T-helper 2 cell treated with Interferon-gamma antibody and Interleukin-4, amounts not matched to agents 5 μg/mL and 100 μg/mL, for 36 hours (primary cell): ENCODE measurements around the gene ACD.

Source experiments
- DNase-seq: peaks from one replicate; pipeline ENCODE4 v3.0.0; 2021; ENCODE audit warnings: low spot score
- H3K27ac Mint-ChIP-seq: one replicate; pipeline ENCODE4 v1.8.0; 2021; ENCODE audit warnings: mild to moderate bottlenecking, mixed read lengths
- H3K27me3 Mint-ChIP-seq: one replicate; pipeline ENCODE4 v1.8.0; 2021; ENCODE audit warnings: low read depth, mixed read lengths
- H3K36me3 Mint-ChIP-seq: one replicate; pipeline ENCODE4 v1.8.0; 2021; ENCODE audit warnings: low read depth, mixed read lengths
- H3K4me1 Mint-ChIP-seq: one replicate; pipeline ENCODE4 v1.8.0; 2021; ENCODE audit warnings: low read depth, mixed read lengths
- H3K4me3 Mint-ChIP-seq: one replicate; pipeline ENCODE4 v1.8.0; 2022; ENCODE audit warnings: mild to moderate bottlenecking, moderate library complexity, mixed read lengths
- H3K9me3 Mint-ChIP-seq: one replicate; pipeline ENCODE4 v1.8.0; 2021; ENCODE audit warnings: mixed read lengths

The ACD gene

GRCh38 chr16:67672306-67672705, 12.2 kb upstream of the ACD start:
- Mint-ChIP-seq H3K4me3 (no peak overlapping the region), H3K27ac (no peak overlapping the region), H3K9me3 (no peaks in the 10 kb centered on the region), H3K4me1 (peaks cover 2% of the 10 kb centered on the region), H3K36me3 (no peaks in the 10 kb centered on the region), H3K27me3 (no peaks in the 10 kb centered on the region)
- DNase-seq: no peak

- Mint-ChIP-seq H3K9me3 (no peaks in the 10 kb centered on the region), H3K27me3 (no peaks in the 10 kb centered on the region), H3K4me1 (peaks cover 7% of the 10 kb centered on the region), H3K36me3 (no peaks in the 10 kb centered on the region), H3K4me3 (no peak overlapping the region), H3K27ac (no peak overlapping the region)
- no peak for DNase-seq
Measured at GRCh38 chr16:67669499-67670101, 9.5 kb upstream of the ACD start.

DNA sequence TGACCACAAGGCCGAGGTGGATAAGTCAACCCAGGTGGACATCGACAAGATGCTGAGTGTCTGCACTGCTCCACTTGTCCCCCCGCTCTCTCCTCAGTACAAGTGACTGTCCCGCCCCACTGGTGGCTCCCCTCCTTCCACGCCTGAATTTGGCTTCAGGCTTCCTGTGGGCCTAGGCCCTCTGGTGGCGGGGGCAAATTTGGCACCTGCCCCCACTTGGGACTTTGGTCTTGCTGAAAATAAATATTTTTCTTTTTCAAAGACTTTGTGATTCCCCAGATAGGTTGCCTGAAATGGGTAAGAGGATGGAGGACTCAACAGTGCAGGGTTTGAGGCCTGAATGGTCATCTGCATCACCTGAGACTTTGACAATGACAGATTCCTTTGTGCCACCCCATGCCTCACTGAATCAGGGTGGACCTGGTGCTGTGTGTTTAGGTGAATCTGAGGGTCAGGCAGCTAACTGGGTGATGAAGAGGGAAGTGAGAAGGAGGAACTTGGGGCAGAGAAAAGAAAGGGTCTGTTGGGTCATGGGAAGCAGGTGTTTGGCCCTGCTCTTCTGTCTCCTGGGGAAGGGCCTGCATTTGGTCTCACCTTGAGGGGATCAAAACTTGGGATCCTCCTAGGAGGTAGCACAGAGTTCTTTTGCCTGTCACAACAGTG, 8.6 kb upstream of the ACD start:
- no peaks in the 10 kb centered on the region for H3K36me3 Mint-ChIP-seq
- no peak for DNase-seq
- no peak overlapping the region for H3K4me3 Mint-ChIP-seq
- no peaks in the 10 kb centered on the region for H3K27me3 Mint-ChIP-seq
- H3K27ac Mint-ChIP-seq: no peak overlapping the region
- H3K4me1 Mint-ChIP-seq: peaks cover 7% of the 10 kb centered on the region
- no peaks in the 10 kb centered on the region for H3K9me3 Mint-ChIP-seq

GRCh38 chr16:67667817-67668494, 7.9 kb upstream of the ACD start:
- Mint-ChIP-seq H3K36me3 (no peaks in the 10 kb centered on the region), H3K9me3 (no peaks in the 10 kb centered on the region), H3K27ac (peak overlapping the region; percentile 39), H3K27me3 (no peaks in the 10 kb centered on the region), H3K4me3 (peak overlapping the region; percentile 86), H3K4me1 (peaks cover 7% of the 10 kb centered on the region)
- peak; percentile 79 for DNase-seq

DNA sequence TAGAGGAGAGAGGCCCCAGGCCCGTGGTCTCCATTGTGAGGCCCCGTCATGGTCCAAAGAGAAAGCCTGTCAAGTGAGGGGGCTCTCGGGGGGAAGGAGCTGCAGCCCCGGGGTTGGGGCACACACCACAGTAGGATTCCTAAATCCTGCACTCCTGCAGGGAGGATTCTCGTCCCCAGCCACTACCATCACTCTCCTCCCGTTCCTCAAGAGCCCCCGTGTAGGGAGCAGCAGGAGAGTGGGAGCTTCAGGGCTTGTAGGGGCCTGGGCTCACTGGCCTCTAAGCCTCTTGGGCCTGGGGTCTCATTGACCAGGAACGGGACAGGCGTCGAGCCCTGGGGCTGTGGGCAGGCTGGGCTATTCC, 7.4 kb upstream of the ACD start:
- no peaks in the 10 kb centered on the region for H3K9me3 Mint-ChIP-seq

DNA sequence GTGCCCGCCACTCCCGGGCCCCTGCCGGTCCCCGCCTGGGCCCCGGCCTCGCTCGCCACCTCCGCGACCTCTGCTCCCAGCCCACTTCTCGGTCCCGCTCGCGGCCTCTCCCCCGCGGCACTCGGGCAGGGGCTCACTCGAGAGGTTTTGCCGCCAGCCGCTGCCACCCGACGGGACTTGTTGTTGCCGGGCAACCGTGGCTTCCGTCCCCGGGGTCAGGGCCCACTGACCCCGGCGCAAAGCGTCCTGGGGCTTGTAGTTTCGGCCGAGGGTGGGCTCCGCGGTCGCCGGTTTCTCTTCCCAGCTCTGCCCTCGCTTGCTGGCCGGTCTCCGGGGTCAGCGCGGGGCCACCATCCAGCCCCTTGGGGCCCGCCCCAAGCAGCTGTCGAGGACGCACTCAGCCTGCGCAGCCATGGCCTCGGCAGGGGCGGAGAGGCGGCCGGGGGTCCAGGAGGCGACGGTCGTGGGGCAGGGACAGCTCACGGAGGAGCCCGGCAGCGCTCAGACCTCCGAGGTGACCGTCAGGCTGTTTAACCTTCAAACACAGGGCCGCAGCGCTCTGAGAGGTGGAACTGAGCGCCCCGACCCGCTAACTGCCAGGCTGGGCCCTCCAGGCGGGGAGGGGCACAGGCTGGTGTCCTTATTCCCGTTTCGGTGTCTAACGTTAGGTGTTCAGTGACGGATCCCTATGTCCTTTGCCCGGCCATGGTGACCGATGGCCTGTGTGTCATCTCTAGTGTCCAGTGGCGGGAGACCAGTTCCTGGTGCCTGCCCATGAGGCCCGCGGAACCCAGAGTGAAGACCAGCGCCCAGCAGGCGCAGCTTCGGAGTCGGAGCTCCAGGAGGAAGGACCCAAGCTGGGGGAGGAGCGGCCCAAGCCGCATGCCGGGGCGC, 6.7 kb upstream of the ACD start, which contains the start of the genes C16orf86 and ENKD1:
Gene C16orf86, plus strand, starts transcription at position 256 of the 894 bp plus-strand sequence. Its CDS starts 157 bp downstream, at position 413.
Gene ENKD1, minus strand, starts transcription at position 192 of the 894 bp plus-strand sequence. CDS start 308 bp downstream, outside the sequence.
- no peaks in the 10 kb centered on the region for H3K27me3 Mint-ChIP-seq
- H3K27ac Mint-ChIP-seq: peak within 1 kb of the TSS; percentile 80
- peaks cover 7% of the 10 kb centered on the region for H3K4me1 Mint-ChIP-seq
- peak within 1 kb of the TSS; percentile 86 for H3K4me3 Mint-ChIP-seq
- DNase-seq: peak; percentile 73
- no peaks in the 10 kb centered on the region for H3K9me3 Mint-ChIP-seq
- no peaks in the 10 kb centered on the region for H3K36me3 Mint-ChIP-seq

More for the DNA sequence above, 7.4 kb upstream of the ACD start:
- Mint-ChIP-seq H3K36me3 (no peaks in the 10 kb centered on the region), H3K27me3 (no peaks in the 10 kb centered on the region), H3K4me1 (peaks cover 7% of the 10 kb centered on the region), H3K27ac (no peak overlapping the region), H3K4me3 (peak overlapping the region; percentile 86)
- no peak for DNase-seq

GRCh38 chr16:67666032-67666551, 6.0 kb upstream of the ACD start:
- Mint-ChIP-seq H3K27ac (no peak overlapping the region), H3K4me3 (peak overlapping the region; percentile 67), H3K9me3 (no peaks in the 10 kb centered on the region), H3K4me1 (peaks cover 7% of the 10 kb centered on the region), H3K36me3 (no peaks in the 10 kb centered on the region), H3K27me3 (no peaks in the 10 kb centered on the region)
- DNase-seq: no peak

DNA sequence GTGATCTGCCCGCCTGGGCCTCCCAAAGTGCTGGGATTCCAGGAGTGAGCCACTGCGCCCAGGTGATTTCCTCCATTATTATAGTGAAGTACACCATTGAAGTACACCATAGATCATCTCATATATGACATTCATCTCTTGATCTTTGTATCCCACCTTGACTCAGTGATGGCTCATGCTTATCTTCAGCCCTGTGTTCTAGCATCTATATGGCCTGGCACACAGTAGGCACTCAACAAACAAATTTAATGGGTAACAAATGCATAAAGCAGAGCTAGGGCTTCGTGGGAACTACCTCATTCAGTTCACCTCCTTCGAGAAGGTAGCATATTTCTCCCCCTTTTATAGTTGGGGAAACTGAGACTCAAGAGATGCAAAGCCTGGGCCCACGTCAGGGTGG, 5.5 kb upstream of the ACD start:
- Mint-ChIP-seq H3K36me3 (no peaks in the 10 kb centered on the region), H3K4me1 (peaks cover 7% of the 10 kb centered on the region)

DNA sequence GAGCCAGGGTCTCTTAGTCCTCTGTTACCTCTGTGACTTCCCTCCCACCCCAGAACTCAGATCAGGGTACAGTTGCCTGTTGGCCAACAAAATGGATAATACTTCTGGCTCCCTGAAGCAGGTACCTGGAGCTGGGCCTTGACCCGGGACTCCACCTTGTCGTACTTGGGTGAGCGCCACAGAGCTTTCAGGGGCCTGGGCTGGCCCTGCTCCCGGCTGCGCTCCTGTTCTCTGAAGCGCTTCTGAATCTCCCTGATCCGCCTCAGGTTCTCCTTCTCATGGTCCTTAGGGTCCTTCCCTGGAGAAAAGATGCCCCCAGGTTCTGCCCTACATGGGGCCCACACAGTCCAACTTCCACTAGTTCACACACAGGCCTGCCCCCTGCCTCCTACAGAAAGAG, 4.8 kb upstream of the ACD start:
- no peak overlapping the region for H3K27ac Mint-ChIP-seq
- no peaks in the 10 kb centered on the region for H3K27me3 Mint-ChIP-seq
- no peak overlapping the region for H3K4me3 Mint-ChIP-seq
- no peak for DNase-seq
- H3K36me3 Mint-ChIP-seq: no peaks in the 10 kb centered on the region
- H3K4me1 Mint-ChIP-seq: peaks cover 7% of the 10 kb centered on the region
- H3K9me3 Mint-ChIP-seq: no peaks in the 10 kb centered on the region

More for the DNA sequence above, 5.5 kb upstream of the ACD start:
- no peaks in the 10 kb centered on the region for H3K9me3 Mint-ChIP-seq
- no peak overlapping the region for H3K27ac Mint-ChIP-seq
- H3K4me3 Mint-ChIP-seq: peak overlapping the region; percentile 67
- DNase-seq: no peak
- H3K27me3 Mint-ChIP-seq: no peaks in the 10 kb centered on the region

DNA sequence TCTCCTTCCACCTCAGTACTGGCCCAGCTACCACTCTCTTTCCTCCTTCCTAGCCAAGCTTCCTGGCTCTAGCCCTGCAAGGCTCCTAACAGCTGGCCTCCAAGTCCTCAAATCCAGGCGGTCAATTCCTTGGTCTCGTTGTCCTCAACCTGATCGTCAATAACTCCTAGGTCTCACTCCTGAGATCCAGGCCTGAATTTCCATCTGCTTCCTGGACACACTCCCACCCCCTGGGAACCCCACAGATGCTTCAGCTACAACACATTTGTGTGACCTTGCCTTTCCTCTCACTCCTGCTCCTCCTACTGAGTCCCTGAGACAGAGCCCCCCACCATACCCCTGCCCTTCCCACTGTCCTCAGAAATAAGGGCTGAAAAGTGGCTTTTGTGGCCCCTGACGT, 4.2 kb upstream of the ACD start:
- Mint-ChIP-seq H3K4me3 (no peak overlapping the region), H3K36me3 (peaks cover under 1% of the 10 kb centered on the region), H3K9me3 (no peaks in the 10 kb centered on the region), H3K27ac (no peak overlapping the region), H3K4me1 (peaks cover 7% of the 10 kb centered on the region), H3K27me3 (no peaks in the 10 kb centered on the region)
- no peak for DNase-seq

DNA sequence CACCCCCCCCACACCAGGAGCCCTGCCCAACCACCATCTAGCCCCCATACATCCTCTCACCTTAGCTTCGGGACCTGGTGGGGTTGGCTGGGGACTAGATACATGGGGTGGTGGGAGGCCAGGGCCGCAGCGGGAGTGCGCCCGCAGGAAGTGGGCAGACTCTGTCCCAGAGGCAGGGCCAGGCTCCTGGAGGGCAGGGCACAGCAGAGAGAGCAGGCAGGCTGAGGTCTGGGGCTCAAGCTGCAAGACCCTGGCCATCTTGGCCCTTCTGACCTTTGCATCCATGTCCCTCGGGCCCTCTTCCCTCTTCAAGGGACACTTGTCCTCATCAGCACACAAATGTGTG, 3.8 kb upstream of the ACD start:
- Mint-ChIP-seq H3K4me3 (no peak overlapping the region), H3K36me3 (peaks cover 2% of the 10 kb centered on the region)

GRCh38 chr16:67663151-67663876, 3.3 kb upstream of the ACD start:
- H3K27ac Mint-ChIP-seq: no peak overlapping the region
- H3K4me1 Mint-ChIP-seq: peaks cover 12% of the 10 kb centered on the region
- H3K36me3 Mint-ChIP-seq: peaks cover 2% of the 10 kb centered on the region
- H3K27me3 Mint-ChIP-seq: no peaks in the 10 kb centered on the region
- DNase-seq: no peak
- H3K9me3 Mint-ChIP-seq: no peaks in the 10 kb centered on the region
- no peak overlapping the region for H3K4me3 Mint-ChIP-seq

More for the DNA sequence above, 3.8 kb upstream of the ACD start:
- Mint-ChIP-seq H3K9me3 (no peaks in the 10 kb centered on the region), H3K27ac (no peak overlapping the region), H3K4me1 (peaks cover 11% of the 10 kb centered on the region), H3K27me3 (no peaks in the 10 kb centered on the region)
- no peak for DNase-seq

DNA sequence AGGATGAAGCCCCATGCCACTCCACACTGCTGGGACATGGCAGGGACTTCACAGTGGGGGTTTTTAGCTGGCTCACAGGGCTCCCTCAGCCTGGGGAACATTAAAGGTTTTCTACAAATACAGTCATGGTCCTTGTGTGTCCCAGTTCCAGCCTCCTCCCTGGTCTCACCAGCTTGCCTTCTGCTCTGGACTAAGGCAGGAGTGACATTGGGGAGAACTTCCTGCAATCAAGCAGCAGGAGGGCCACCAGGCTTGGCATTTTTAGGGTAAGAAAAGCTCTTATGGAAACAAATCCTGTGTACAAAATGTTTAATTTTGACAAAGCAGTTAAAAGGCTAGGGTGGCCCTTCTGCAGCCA, 2.6 kb upstream of the ACD start:
- Mint-ChIP-seq H3K27me3 (no peaks in the 10 kb centered on the region), H3K9me3 (no peaks in the 10 kb centered on the region), H3K4me1 (peaks cover 13% of the 10 kb centered on the region)

More for the DNA sequence above, 2.6 kb upstream of the ACD start:
- Mint-ChIP-seq H3K27ac (no peak overlapping the region), H3K36me3 (peaks cover 2% of the 10 kb centered on the region), H3K4me3 (no peak overlapping the region)
- DNase-seq: no peak
